GM19328 (cell line): ENCODE data around the gene DYNLT4.
"Not testable (repeated sequence)": the region's sequence is repeated elsewhere in the genome, so short reads cannot be mapped to it uniquely, and the experiment has no call there.

Experiments
- ATAC-seq: cut with Tn5 transposase; IDR thresholded peaks from one replicate; pipeline ENCODE4 v1.9.1; 2021; ENCODE audit warnings: mild to moderate bottlenecking, moderate library complexity; ENCODE audit not compliant: unreplicated experiment

DYNLT4 gene

DNA sequence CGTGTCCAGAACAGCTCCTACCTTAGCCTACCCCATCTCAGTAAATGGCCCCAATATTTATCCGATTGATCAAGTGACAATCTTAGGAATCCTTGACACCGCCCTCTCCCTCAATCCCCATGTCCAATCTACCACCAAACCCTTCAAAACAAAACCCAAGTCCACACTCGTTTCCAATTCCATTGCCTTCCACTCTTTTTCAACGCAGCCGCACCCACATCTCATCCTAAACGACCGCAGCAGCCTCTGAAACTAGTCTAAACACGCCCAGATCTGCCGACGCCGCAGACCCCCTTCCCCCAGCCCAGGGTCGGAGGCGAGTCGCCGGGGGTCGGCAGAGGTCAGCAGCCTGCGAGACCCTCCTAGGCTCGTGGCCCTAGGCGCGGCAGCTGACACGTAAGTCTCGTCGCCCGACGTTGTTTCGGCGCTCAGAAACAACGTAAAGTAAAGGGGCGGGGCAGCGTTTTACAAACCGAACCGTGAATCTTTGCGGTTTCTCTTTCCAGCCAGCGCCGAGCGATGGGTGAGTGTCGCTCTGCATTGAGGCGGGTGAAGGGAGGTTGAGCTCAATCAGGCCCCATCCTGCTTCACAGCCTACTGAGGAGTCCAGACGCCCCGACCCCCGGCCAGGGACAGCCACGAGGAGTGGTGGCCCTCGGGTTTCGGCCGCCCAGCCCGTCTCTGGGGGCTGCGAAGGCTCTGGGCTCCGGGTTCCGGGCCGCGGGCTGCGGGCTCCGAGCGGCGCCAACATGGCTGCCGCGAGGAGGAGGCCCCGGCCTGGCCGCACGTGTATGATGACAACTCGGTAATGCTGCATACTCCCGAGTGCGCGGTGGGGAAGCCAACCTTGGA is 31.8 kb downstream of the DYNLT4 start, which contains the start of gene RPS8:
Gene RPS8, plus strand, starts transcription at position 463 of the 852 bp plus-strand sequence. Its CDS starts 57 bp downstream, at position 520.
- peak; percentile 71 for ATAC-seq

DNA sequence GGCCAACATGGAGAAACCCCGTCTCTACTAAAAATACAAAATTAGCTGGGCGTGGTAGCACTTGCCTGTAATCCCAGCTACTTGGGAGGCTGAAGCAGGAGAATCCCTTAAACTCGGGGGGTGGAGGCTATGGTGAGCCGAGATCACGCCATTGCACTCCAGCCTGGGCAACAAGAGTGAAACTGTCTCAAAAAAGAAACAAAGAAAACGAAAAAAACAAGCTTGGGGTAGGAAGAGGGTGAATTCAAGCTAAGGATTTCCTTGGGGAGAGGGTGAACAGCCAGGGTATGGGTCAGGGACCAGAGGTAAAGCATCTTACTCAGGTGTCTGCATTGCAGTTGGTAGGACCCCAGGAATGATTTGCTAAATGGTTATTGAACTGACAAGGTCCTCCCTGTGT is 40.7 kb downstream of the DYNLT4 start:
- ATAC-seq = not testable (repeated sequence)

DNA sequence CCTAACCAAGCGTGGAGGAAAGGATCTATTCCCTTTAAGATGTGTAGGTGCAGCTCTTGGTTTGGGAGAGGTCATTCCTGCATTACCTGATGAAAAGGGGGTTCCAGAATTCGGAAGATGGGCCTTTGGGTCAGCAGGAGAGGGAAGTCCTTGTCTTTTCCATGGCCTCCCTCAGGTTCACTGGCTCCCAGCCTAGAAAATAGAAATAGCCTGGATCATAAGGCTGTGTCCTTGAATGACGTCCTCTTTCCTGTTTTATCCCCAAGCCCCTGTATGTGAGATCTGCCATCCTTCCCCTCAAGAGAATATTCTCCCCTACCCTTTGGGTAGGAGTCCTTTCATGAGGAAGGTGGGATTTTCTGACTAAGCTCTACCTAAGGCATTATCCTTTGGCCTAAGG is 46.3 kb downstream of the DYNLT4 start:
- no peak for ATAC-seq

DNA sequence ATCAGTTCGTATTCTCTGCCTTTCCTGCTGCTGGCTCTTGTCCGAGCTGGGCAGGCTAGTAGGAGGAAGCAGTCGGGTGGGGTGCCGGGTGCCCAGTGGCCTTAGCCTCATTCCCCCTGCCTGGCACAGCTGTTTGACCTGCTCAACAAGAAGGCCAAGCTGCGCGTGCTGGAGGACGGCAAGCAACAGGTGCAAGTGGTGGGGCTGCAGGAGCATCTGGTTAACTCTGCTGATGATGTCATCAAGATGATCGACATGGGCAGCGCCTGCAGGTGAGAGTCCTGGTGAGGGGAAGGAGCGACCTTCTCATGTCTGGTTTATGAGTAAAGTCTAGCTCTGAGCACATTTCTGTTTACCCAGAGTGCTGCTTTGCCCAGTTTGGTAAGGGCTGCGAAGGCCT is 48.1 kb downstream of the DYNLT4 start:
- no peak for ATAC-seq

DNA sequence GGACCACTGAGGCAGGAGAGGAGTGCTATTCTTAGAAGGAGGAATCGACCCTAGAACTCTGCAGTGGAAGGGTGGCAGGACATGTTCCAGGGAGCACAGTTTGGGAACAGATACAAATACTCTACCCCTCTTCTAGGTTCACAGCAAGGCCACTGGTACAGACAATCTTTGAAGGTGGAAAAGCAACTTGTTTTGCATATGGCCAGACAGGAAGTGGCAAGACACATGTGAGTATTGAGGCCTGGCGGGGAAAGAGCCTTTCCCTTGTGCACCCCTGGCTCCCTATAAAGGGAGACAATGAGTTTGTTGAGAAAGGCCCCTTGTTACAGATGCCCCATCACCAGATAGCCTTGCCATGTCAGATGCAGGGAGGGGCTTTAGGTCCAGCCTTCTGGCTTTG is 49.7 kb downstream of the DYNLT4 start:
- no peak for ATAC-seq
